GM12878 (cell line): ENCODE data around the gene GPM6B. TPM values are rescaled to one million over a fixed set of nuclear protein-coding genes. Genes with fewer than 3 reads are reported as not detected.

Experiments used
- MYB ChIP-seq: fragments of 150-350 bp; IDR thresholded peaks from 2 replicates; pipeline ENCODE4 v1.6.1; 2014; ENCODE audit warnings: mild to moderate bottlenecking, low read depth, low read length, borderline replicate concordance
- NFYA ChIP-seq: IDR thresholded peaks from 2 replicates; pipeline ENCODE4 v1.6.1; 2011; ENCODE audit warnings: low read depth, mild to moderate bottlenecking, low read length, improper control_type of control experiment, borderline replicate concordance
- TCF7 ChIP-seq: IDR thresholded peaks from 2 replicates; pipeline ENCODE4 v1.6.1; 2014; ENCODE audit warnings: antibody characterized with exemption, borderline replicate concordance
- polyA plus RNA-seq, 11 experiments: library from polyadenylated mRNA; depleted of rRNA in 4 of 11; unstranded in 6 of 11; stranded (reverse) in 5 of 11; fragments of >200 nt; fragmentation: Nextera tagmentation in 4 of 11; fragmentation: Illumina TruSeq in 1 of 11; extraction: Ambion mirVana in 4 of 11; extraction: Trizol in 1 of 11; gene quantifications; 1 replicate in 1 of 11; 2 replicates in 10 of 11; pipeline versions ENCODE4 v1.2.1 to v1.2.3, GENCODE V29; 2011 to 2016; ENCODE audit warnings: inconsistent platforms in 2 of 11, missing spikeins in 2 of 11, low read depth in 1 of 11
- total RNA-seq, 4 experiments: library from RNA; depleted of rRNA in 3 of 4; stranded (reverse); fragments of >200 nt in 3 of 4; fragmentation: Illumina TruSeq in 1 of 4; extraction: Trizol in 1 of 4; gene quantifications; 2 replicates each; pipeline versions ENCODE4 v1.2.1 to v1.2.3, GENCODE V29; 2013 to 2021
- TF ChIP-seq, protein P1 (sequence below): fragments of 450-650 bp; IDR thresholded peaks from 2 replicates; pipeline ENCODE4 v1.6.1; 2017; ENCODE audit warnings: mild to moderate bottlenecking, moderate library complexity
- TF ChIP-seq, protein P2 (sequence below): fragments of 150-350 bp; IDR thresholded peaks from 2 replicates; pipeline ENCODE4 v1.6.1; 2014; ENCODE audit warnings: mild to moderate bottlenecking, low read depth, low read length
- TF ChIP-seq, protein P3 (sequence below): IDR thresholded peaks from 2 replicates; pipeline ENCODE4 v1.6.1; 2011; ENCODE audit warnings: low read depth, mild to moderate bottlenecking, low read length, moderate library complexity, borderline replicate concordance; ENCODE audit errors: extremely low read depth
- TF ChIP-seq, protein P4 (sequence below): IDR thresholded peaks from 2 replicates; pipeline ENCODE4 v1.6.1; 2012; ENCODE audit warnings: improper control_type of control experiment, low read depth, low read length; ENCODE audit not compliant: insufficient replicate concordance
- TF ChIP-seq, protein P5 (sequence below): IDR thresholded peaks from 2 replicates; pipeline ENCODE4 v1.6.1; 2012; ENCODE audit warnings: low read depth, low read length, improper control_type of control experiment
- TF ChIP-seq, protein P6 (sequence below): IDR thresholded peaks from 2 replicates; pipeline ENCODE4 v1.6.1; 2012; ENCODE audit warnings: mild to moderate bottlenecking, low read depth, low read length
- TF ChIP-seq, protein P7 (sequence below): fragments of 450-650 bp; IDR thresholded peaks from 2 replicates; pipeline ENCODE4 v1.6.1; 2018; ENCODE audit warnings: borderline replicate concordance, mild to moderate bottlenecking; ENCODE audit not compliant: partially characterized antibody

Gene GPM6B
- total and polyA plus RNA-seq, 10 of the 15 experiments (the other 5 are each of a cell fraction or from before 2014, with no cell fraction given), result 0.01 to 2.6 (median 0.37) TPM; not detected in 2

DNA sequence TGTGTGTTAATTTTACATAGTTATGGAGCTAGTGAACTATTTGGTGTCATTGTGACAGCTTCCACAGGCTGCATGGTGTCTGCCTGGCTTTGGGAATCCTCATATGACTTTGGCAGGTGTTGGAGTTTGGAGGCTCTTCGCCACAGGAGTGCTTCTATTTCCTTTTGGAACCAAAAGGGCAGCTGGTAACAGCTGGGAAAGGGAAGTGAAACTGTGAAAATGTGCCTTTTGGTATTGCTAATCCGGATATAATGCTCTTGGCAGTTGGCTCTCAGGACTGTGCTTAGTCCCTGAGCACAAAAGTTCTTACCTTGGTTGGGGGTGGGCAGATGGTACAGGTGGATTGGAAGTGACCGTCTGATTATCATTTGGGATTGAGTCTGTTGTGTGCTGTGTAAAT is 64.2 kb downstream of the GPM6B start (continued):
- TF ChIP-seq, protein P1, sequence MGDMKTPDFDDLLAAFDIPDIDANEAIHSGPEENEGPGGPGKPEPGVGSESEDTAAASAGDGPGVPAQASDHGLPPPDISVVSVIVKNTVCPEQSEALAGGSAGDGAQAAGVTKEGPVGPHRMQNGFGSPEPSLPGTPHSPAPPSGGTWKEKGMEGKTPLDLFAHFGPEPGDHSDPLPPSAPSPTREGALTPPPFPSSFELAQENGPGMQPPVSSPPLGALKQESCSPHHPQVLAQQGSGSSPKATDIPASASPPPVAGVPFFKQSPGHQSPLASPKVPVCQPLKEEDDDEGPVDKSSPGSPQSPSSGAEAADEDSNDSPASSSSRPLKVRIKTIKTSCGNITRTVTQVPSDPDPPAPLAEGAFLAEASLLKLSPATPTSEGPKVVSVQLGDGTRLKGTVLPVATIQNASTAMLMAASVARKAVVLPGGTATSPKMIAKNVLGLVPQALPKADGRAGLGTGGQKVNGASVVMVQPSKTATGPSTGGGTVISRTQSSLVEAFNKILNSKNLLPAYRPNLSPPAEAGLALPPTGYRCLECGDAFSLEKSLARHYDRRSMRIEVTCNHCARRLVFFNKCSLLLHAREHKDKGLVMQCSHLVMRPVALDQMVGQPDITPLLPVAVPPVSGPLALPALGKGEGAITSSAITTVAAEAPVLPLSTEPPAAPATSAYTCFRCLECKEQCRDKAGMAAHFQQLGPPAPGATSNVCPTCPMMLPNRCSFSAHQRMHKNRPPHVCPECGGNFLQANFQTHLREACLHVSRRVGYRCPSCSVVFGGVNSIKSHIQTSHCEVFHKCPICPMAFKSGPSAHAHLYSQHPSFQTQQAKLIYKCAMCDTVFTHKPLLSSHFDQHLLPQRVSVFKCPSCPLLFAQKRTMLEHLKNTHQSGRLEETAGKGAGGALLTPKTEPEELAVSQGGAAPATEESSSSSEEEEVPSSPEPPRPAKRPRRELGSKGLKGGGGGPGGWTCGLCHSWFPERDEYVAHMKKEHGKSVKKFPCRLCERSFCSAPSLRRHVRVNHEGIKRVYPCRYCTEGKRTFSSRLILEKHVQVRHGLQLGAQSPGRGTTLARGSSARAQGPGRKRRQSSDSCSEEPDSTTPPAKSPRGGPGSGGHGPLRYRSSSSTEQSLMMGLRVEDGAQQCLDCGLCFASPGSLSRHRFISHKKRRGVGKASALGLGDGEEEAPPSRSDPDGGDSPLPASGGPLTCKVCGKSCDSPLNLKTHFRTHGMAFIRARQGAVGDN, result no peak
- TF ChIP-seq NFYA (no peak), MYB (no peak), TCF7 (no peak)
- TF ChIP-seq, protein P2, sequence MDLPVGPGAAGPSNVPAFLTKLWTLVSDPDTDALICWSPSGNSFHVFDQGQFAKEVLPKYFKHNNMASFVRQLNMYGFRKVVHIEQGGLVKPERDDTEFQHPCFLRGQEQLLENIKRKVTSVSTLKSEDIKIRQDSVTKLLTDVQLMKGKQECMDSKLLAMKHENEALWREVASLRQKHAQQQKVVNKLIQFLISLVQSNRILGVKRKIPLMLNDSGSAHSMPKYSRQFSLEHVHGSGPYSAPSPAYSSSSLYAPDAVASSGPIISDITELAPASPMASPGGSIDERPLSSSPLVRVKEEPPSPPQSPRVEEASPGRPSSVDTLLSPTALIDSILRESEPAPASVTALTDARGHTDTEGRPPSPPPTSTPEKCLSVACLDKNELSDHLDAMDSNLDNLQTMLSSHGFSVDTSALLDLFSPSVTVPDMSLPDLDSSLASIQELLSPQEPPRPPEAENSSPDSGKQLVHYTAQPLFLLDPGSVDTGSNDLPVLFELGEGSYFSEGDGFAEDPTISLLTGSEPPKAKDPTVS, result no peak
- TF ChIP-seq, protein P3, sequence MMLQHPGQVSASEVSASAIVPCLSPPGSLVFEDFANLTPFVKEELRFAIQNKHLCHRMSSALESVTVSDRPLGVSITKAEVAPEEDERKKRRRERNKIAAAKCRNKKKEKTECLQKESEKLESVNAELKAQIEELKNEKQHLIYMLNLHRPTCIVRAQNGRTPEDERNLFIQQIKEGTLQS, result no peak
- TF ChIP-seq, protein P4, sequence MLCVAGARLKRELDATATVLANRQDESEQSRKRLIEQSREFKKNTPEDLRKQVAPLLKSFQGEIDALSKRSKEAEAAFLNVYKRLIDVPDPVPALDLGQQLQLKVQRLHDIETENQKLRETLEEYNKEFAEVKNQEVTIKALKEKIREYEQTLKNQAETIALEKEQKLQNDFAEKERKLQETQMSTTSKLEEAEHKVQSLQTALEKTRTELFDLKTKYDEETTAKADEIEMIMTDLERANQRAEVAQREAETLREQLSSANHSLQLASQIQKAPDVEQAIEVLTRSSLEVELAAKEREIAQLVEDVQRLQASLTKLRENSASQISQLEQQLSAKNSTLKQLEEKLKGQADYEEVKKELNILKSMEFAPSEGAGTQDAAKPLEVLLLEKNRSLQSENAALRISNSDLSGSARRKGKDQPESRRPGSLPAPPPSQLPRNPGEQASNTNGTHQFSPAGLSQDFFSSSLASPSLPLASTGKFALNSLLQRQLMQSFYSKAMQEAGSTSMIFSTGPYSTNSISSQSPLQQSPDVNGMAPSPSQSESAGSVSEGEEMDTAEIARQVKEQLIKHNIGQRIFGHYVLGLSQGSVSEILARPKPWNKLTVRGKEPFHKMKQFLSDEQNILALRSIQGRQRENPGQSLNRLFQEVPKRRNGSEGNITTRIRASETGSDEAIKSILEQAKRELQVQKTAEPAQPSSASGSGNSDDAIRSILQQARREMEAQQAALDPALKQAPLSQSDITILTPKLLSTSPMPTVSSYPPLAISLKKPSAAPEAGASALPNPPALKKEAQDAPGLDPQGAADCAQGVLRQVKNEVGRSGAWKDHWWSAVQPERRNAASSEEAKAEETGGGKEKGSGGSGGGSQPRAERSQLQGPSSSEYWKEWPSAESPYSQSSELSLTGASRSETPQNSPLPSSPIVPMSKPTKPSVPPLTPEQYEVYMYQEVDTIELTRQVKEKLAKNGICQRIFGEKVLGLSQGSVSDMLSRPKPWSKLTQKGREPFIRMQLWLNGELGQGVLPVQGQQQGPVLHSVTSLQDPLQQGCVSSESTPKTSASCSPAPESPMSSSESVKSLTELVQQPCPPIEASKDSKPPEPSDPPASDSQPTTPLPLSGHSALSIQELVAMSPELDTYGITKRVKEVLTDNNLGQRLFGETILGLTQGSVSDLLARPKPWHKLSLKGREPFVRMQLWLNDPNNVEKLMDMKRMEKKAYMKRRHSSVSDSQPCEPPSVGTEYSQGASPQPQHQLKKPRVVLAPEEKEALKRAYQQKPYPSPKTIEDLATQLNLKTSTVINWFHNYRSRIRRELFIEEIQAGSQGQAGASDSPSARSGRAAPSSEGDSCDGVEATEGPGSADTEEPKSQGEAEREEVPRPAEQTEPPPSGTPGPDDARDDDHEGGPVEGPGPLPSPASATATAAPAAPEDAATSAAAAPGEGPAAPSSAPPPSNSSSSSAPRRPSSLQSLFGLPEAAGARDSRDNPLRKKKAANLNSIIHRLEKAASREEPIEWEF, result no peak
- TF ChIP-seq, protein P5, sequence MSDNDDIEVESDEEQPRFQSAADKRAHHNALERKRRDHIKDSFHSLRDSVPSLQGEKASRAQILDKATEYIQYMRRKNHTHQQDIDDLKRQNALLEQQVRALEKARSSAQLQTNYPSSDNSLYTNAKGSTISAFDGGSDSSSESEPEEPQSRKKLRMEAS, result no peak
- TF ChIP-seq, protein P6, sequence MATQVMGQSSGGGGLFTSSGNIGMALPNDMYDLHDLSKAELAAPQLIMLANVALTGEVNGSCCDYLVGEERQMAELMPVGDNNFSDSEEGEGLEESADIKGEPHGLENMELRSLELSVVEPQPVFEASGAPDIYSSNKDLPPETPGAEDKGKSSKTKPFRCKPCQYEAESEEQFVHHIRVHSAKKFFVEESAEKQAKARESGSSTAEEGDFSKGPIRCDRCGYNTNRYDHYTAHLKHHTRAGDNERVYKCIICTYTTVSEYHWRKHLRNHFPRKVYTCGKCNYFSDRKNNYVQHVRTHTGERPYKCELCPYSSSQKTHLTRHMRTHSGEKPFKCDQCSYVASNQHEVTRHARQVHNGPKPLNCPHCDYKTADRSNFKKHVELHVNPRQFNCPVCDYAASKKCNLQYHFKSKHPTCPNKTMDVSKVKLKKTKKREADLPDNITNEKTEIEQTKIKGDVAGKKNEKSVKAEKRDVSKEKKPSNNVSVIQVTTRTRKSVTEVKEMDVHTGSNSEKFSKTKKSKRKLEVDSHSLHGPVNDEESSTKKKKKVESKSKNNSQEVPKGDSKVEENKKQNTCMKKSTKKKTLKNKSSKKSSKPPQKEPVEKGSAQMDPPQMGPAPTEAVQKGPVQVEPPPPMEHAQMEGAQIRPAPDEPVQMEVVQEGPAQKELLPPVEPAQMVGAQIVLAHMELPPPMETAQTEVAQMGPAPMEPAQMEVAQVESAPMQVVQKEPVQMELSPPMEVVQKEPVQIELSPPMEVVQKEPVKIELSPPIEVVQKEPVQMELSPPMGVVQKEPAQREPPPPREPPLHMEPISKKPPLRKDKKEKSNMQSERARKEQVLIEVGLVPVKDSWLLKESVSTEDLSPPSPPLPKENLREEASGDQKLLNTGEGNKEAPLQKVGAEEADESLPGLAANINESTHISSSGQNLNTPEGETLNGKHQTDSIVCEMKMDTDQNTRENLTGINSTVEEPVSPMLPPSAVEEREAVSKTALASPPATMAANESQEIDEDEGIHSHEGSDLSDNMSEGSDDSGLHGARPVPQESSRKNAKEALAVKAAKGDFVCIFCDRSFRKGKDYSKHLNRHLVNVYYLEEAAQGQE, result no peak
- TF ChIP-seq, protein P7, sequence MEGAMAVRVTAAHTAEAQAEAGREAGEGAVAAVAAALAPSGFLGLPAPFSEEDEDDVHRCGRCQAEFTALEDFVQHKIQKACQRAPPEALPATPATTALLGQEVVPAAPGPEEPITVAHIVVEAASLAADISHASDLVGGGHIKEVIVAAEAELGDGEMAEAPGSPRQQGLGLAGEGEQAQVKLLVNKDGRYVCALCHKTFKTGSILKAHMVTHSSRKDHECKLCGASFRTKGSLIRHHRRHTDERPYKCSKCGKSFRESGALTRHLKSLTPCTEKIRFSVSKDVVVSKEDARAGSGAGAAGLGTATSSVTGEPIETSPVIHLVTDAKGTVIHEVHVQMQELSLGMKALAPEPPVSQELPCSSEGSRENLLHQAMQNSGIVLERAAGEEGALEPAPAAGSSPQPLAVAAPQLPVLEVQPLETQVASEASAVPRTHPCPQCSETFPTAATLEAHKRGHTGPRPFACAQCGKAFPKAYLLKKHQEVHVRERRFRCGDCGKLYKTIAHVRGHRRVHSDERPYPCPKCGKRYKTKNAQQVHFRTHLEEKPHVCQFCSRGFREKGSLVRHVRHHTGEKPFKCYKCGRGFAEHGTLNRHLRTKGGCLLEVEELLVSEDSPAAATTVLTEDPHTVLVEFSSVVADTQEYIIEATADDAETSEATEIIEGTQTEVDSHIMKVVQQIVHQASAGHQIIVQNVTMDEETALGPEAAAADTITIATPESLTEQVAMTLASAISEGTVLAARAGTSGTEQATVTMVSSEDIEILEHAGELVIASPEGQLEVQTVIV, result no peak
